A549 (cell line): ENCODE measurements around the gene INPP5A.

Experiments used
- CTCF ChIP-seq: fragments of >200 bp; sonication (Bioruptor Twin); formaldehyde crosslinking; IDR thresholded peaks from 3 replicates; pipeline ENCODE4 v1.5.1; 2016
- HDAC2 ChIP-seq: fragments of 200-600 bp; sonication (generic); IDR thresholded peaks from 2 replicates; pipeline ENCODE4 v1.6.1; 2016
- NFE2L2 ChIP-seq: fragments of 150-350 bp; conservative IDR thresholded peaks from 2 replicates; pipeline ENCODE4 v1.6.1; 2014; ENCODE audit warnings: low read length
- ZSCAN20 ChIP-seq: fragments of 250-450 bp; sonication (Bioruptor Pico); IDR thresholded peaks from 2 replicates; pipeline ENCODE4 v1.8.0; 2022; ENCODE audit warnings: mild to moderate bottlenecking, moderate library complexity

DNA sequence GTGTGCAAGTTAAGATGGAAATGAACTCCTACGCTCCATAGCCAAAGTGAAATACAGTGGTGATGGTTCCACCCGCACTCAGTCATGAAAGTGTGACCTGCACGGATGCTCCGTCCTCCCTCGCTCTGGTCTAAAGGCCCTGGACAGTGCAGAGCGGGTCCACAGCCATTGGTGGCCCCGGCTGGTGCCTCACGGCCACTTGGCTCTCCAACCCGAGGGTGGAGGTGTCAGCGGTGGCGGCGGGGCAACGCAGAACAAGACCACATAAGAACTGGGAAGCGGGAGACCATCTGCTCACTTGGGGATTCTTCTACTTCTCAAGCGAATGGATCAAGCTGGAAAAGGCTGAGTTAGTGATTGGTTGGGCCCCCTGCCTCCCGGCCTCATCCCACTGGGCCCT, 187.6 kb downstream of the INPP5A start:
- TF ChIP-seq HDAC2 (no peak), CTCF (no peak), NFE2L2 (no peak), ZSCAN20 (no peak)
